ENCODE measurements around the gene TASP1.
A peak's percentile ranks its signal among the peaks of the same experiment; 100 is the strongest.
"Not testable (repeated sequence)": the region's sequence is repeated elsewhere in the genome, so short reads cannot be mapped to it uniquely, and the experiment has no call there.

TASP1 gene, protein sequence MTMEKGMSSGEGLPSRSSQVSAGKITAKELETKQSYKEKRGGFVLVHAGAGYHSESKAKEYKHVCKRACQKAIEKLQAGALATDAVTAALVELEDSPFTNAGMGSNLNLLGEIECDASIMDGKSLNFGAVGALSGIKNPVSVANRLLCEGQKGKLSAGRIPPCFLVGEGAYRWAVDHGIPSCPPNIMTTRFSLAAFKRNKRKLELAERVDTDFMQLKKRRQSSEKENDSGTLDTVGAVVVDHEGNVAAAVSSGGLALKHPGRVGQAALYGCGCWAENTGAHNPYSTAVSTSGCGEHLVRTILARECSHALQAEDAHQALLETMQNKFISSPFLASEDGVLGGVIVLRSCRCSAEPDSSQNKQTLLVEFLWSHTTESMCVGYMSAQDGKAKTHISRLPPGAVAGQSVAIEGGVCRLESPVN

DNA sequence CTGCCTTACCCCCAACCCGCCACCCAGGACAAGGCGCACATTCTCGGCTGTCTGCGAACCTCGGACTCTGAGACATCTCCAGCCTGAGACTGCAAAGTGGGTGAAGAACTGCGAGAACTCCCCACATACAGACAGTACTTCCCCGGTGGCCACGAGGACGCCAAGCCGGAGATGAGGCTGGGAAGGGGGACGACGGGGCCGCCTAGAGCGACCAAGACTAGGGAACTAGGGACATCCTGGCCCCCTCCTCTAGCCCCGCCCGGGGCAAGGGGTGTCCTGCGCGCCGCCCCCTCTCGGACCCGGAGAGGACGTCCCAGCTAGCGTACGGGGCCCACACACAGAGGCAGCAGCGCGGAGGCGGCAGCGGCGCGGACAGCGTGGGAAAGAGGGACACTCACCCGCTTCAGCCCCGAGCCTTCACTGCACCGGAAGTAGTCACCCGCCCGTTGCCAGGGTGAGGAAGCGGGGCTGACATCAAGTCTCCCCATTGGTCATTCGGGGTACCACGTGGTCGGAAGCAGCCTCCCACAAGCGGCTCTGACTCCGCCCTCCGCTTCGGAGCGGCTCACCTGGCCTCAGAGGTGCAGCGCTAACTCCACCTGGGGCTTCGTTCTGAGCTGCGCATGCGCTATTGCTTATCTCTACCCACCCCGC lies at the start of gene TASP1:
TSS of gene TASP1 (minus strand) at position 437 of the 654 bp plus-strand sequence. CDS start 8,854 bp downstream, outside the sequence.
- peak; percentile 89 for DNase-seq

DNA sequence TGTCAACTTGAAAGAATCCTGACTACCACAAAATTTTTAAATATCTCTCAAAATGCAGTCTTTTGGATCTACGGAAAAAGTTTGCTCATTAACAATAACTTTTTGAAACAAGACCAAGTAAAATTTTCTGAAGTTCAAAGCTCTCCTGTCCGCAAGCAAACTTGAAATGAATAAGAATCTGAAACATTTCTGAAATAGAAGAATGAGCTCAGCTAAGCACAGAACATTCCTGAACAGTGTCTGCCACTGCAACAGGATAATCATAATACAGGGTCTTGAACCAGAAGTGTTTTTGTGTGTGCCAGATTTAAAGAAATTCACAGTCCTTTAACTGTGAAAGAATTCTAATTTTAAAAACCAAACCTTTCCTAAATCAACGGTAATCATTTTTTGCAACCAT lies 49.1 kb upstream of the TASP1 start:
- no peak for DNase-seq

DNA sequence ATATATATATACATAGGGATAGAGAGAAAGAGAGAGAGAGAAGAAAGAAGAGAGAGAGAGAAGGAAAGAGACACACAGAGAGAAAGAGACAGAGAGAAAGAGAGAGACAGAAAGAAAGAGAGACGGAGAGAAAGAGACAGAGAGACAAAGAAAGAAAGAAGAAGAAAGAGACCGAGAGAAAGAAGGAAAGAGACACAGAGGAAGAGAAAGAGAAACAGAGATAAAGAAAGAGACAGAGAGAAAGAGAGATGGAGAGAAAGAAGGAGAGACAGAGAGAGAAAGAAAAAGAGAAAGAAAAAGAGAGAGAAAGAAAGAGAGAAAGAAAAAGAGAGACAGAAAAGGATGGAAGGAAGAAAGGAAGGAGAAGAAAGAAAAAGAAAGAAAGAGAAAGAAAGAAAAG lies 46.9 kb upstream of the TASP1 start:
- no peak for DNase-seq

DNA sequence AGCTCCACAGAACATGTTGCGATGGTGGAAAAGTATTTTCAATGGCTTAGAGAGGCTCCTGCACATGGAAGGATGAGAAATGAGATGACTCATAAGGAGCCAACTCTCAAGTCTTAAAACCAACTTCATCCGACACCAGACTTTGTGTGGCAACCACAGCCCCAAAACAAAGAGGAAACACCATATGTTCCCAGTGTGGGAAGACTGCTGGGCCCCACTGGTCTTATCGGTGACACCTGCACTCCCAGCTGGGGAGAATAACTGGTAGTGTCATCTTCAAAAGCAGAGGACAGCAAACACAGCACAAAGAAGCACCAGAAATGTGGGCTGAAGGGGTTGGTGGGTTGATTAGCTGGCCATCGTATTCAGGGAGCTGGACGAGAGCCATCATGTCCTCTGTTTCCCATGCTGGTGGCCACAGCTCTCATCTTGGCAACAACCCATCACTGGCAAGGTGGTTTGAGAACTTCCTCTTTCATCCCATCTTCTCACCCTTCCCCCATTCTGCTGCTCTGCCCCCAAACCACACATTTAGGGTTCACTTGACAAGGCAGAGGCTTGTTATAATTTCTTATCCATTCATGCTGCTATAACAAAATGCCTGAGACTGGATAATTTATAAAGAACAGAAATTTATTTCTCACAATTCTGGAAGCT lies 46.0 kb upstream of the TASP1 start:
- DNase-seq = no peak

DNA sequence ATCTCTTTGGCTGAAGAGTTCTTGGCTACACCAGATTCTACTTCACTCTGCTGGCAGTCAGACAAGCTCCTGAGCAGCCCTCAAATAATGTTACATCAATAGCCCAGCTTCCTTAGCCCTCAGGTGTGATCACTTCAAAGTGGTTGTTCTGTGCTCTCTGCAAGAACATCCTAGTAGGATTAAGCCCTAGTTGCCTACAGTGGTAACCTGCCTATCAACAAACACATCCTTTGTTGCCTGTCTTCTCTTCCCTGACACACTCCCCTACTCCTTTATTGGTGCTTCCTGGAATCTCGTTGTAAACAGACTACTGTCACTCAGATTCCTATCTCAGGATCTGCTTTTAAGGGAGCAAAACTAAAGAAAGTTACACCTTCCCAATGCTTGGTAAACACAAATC lies 45.1 kb upstream of the TASP1 start:
- DNase-seq = no peak

DNA sequence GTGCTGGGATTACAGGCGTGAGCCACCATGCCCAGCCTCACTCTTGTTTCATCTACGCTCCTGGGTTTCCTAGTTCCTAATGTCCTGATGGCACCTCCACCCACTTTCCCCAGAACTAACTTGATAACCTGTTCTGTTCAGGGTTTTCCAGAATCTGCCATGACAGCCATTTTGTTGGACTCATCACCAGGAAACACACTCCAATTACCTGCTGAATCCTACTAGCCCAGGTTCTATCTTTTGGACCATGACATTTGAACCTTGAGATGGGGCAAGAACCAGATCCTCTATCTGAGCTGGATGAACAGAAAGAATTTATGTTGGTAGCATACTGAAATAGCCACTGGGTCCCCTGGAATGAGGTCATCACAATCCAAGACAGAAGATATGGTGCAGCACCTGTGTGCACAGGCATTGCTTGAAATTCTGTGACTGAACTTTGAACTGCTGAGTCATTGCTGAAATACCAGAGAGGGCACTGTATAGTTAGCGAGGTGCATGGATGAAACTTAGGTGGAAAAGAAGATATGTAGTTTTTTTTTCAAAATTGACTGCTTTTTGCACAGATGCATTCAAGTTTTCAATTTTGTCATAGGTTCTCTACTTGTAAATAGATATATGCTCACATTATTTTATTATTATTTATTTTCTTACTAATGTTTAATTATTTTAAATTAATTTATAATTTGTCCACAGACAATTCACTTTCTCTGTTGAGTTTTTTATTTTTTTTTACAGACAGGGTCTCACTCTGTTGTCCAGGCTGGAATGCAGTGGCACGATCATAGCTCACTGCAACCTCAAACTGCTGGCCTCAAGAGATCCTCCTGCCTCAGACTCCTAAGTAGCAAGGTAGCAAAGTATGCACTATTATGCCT lies 42.8 kb upstream of the TASP1 start:
- no peak for DNase-seq

DNA sequence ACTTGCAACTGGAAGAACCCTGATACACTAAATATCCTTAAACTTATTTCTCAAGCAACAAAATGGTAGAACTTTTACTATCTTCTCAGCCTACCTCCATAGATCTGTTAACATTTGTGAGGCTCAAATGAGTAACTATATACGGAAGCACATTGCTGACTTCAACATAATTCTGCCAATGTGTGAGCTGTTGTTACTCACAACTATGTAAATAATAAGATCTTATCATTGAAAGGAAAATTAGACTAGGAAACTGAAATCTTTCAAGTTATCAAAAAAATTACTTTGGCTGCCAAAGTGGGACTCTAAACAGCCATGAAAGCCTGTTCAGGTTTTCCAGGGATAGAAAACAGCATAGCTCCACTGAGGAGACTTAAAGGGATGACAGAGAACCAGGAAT lies 40.2 kb upstream of the TASP1 start:
- DNase-seq = no peak

DNA sequence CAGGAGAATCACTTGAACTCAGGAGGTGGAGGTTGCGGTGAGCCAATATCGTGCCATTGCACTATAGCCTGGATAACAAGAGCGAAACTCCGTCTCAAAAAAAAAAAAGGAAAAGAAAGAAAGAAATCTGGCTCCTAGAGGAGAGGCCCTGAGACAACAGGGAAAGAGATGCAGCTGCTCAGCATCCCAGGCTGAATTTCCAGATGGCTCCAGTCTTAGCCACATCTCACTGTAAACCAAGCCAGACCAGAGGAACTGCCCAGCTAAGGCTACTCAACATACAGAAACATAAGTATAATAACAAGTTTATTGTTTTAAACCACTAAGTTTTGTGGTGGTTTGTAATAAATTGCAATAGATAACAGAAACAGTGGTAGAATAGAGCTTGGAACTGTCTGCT lies 38.5 kb upstream of the TASP1 start:
- DNase-seq = no peak

DNA sequence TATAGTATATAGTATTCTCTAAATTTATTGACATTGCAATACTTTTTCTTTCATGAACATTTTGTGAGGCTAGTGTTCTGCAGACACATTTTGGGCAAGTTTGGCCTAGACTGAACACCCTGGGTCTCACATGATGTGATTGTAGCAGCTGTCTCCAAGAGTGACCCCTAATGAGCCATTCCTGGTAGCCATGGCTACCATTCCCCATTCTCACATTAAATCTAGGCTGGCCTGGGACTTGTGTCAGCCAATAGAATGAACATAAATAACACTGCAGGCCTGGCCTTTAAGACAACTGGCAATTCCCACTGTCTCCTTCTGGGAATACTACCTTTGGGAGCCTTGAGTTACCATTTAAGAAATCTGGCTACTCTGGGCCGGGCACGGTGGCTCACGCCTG lies 38.0 kb upstream of the TASP1 start:
- DNase-seq = no peak

DNA sequence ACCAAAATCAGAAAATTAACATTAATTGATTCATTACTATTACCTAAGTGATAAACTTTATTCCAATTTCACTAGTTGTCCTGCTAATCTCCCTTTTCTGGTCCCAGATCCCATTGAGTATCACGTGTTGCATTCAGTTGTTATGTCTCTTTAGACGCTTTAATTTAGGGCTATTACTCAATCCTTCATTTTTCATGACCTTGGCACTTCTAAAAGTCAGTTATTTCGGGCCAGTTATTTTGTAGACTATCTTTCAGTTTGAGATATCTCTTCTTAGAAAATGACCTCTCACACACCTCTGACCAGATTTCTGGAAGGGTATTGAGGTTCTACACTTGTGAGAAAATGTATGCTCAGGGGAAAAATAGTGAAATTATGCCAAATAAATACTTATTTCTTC lies 34.0 kb upstream of the TASP1 start:
- no peak for DNase-seq

DNA sequence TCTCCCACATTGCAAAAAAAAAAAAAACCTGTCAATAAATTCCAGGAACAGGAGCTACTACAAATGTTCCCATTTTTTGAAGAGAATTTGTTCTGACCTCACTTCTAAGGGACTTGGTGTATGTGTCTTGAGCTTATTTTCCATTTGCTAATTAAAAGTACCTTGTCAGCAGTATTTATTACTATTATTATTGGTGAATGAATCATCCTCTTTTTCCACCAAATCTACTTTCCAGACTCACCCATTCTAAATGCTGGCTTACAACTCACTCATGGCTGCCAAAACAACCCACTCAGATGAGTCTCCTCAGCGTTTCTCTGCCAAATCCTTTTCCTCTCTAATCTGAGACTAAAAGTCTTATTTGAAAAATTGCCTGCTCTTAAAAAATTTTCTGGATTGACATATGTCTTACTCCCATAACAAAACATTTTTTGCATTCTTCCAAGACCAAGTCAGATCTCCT lies 33.2 kb upstream of the TASP1 start:
- peak; percentile 94 for DNase-seq

DNA sequence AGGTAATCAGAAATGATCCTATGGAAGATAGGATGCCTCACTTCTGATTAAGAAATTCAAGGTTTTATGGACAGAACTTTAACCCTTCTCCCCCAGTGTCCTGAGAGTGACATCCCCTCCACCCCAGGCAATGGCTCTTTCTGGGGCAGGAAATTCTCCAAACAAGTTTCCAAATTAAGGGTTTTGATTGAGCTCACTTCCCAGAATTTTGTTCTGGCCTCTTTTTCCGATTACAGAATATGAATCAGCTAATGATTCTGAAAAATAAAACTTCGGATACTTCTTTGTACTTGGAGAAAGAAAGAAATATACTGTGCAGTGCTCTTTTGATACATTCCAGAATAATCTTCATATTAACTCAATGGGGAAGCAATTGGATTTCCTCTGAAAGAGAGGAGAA lies 32.8 kb upstream of the TASP1 start:
- DNase-seq = no peak

DNA sequence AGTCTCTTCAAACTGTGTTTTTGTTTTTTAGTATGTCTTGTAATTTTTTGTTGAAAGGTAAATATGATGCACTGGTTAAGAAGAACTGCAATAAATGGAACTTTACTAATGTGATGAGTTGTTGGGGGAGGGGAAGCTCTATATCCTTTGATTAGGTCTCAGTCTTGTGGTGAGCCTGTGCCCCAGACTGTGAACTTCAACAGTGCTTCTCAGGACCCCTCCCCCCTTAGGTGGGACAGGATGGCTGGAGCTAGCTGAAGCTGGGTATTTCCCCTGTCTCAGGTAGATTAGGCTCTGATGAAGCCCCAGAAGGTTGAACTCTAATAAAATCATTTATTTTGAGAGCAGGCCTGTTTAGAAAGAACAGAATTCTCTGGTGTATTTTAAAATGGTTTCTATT lies 31.4 kb upstream of the TASP1 start:
- no peak for DNase-seq

DNA sequence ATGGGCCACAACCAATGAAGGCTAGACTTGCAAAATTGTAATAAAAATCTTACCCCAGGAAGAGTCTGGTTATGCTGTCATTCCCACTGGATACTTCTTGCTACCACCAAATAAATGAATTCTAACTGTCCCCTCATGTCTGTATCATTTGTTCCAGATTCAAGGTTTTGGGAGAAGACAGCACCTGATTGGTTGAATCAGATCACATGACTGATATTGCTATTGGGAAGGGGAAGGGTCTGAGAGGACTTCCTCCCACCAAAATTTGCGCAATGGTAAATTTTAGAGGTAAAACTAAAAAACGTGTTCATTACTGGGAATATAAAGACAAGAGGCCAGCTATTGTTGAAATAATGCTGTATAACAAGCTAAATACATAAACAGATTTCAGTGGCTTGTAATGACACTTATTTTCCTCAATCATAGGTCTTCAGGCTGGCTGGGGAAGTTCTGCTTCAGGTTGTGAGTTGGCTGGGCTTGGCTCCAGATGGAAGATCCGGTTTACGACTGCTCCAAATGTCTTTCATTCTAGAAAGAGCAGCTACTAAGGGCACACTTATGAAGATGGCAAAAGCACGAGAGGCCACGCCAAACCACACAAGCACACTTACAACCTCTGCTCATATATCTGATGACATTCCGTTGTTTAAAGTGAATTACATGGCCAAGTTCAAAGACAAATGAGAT lies 27.1 kb upstream of the TASP1 start:
- no peak for DNase-seq

DNA sequence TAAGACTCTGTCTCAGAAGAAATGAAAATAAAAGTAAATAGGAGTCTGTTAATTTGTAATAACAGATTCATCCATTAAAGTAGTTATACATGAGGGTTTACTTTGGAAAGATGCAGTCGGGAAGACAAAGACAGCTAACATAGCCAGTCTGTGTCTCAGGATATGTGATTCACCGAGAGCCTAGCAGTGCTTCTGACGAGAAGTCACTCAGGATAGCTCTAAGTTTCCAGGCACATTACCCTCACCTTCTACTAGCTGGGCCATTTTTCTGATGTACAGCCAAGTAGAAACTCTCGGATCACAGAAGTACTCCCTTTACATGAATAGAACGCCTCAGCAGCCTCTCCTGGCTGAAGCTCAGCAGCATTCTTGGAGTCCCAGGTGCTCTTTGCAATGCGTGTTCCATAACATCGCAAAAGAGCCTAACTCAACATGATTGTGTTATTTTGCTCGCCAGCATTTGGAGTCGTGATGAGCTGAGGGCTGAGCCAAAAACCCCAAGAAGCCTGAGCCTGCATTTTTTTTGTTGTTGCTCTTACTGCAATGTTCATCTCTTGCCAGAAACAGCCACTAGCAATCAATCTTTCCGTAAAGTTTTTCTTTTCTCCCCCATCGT lies 22.4 kb upstream of the TASP1 start:
- no peak for DNase-seq

DNA sequence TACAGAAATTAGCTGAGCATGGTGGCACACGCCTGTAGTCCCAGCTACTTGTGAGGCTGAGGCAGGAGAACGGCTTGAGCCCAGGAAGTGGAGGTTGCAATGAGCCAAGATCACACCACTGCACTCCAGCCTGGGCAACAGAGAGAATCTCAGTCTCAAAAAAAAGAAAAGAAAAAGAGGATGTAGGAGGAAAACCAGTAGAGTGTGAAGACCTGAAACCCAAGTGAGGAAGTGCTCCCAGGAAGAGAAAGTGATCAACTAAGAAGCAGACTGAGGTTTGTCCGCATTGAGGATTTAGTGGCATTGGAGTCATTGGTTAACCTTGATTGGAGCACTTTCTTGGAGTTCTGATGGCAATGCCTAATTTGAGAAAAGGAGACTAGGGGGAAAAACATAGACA lies 20.6 kb upstream of the TASP1 start:
- DNase-seq = no peak

DNA sequence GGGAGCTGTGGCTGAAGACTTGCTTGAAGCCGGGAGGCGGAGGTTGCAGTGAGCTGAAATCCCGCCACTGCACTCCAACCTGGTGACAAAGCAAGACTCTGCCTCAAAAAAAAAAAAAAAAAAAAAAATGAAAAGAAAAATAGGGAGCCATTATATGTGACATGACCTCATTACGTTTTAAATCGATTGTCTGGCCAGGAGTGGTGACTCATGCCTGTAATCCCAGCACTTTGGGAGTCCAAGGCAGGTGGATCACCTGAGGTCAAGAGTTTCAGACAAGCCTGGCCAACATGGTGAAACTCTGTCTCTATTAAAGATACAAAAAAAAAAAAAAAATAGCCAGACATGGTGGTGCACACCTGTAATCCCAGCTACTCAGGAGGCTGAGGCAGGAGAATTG lies 19.3 kb upstream of the TASP1 start:
- DNase-seq = not testable (repeated sequence)

DNA sequence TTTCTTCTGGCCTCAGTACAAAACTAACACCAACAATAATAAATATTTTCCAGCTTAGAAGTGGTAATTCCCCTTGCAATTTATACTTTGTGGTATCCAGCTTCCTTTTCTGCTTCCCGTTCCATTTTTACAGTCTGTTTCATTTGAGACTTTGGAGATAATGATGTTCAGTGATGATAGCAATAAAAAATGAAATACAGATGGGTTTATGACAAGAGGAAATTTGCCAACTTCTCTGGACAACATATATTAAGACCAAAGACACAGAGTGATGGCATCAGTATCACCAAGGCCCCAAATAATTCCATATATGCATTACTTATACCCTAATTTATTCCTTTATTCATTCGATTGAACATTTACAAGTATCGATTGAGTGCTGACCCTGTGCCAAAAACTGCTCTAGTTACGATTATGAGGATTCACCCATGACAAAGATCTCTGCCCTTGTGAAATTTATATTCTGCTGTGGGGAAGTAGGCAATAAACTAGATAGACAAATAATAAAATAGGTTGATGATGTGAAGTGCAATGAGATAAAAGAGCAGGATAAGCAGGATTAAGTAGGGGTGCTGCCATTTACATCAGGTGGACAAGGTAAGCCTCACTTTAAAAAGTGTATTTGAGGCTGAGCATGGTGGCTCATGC lies 18.1 kb upstream of the TASP1 start:
- no peak for DNase-seq

DNA sequence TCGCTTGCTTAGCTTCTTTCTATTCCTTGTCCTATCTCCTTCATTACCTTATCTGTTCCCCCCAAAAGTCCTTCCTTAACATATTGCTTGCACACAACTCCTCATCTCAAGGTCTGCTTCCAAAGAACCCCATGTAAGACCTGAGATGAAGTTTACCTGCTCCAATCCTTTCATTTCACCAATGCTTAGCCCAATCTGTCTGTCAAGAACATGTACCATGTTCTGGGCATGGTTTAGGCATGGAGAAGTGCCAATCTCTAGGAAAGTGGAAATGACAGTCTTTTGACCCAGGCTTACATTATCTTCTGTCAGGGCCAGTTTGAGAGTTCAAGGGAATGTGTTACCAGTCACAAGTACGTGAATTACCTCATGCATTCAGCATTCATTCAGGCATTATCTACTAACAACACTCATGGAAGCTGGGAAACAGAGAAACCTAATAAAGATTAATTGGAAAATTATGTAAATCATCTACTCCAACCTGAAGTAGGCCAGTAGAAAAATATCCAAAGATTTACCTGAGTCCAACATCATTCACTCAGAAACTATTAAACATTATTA lies 15.8 kb upstream of the TASP1 start:
- no peak for DNase-seq

DNA sequence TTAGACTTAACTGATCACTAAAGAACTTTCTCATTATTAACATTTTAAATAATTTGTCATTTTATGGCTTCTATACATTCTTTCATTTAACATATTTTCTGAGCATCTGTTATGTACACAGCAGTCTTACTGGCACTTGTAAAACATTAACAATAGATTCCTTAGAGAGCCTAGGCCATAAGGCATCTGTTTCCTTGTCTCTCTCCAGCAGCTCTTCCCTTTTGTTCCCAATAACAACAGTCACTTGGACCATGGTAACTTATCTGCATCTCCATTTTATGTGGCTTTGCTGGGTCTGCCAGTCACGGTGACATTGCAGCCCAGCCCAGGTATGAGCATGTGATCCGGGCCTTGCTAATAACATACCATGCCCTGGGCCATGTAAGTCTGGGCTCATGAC lies 11.7 kb upstream of the TASP1 start:
- no peak for DNase-seq

Measured in NCI-H446 treated with DMSO at 0.1 percent for 48 hours (cell line).